ENCODE results near the gene IQCE.

Gene IQCE

GRCh38 chr7:2662273-2663120 lies 103.7 kb downstream of the IQCE start:
- Histone ChIP-seq H3F3A (ENCODE audit: control insufficient read depth, insufficient read depth) (no peaks in the 10 kb centered on the region), H3K4me3 (ENCODE audit: low read length) (no peak overlapping the region), H3K9me2 (replicated peaks; ENCODE audit: control insufficient read depth, low read length) (no peaks in the 10 kb centered on the region), H3K27me3 (ENCODE audit: control insufficient read depth, low read length) (peaks cover 8% of the 10 kb centered on the region), H3K27ac (ENCODE audit: low read depth, low read length) (no peak overlapping the region), H3K4me2 (ENCODE audit: low read length) (no peak overlapping the region), H3K36me3 (ENCODE audit: control insufficient read depth, low read length) (no peaks in the 10 kb centered on the region), H3K79me2 (ENCODE audit: control insufficient read depth, low read length) (no peaks in the 10 kb centered on the region), H3K9me3 (ENCODE audit: control insufficient read depth, insufficient read depth, low read length) (no peaks in the 10 kb centered on the region), H4K20me1 (ENCODE audit: control insufficient read depth, insufficient read depth, low read depth, low read length) (no peaks in the 10 kb centered on the region), H3K4me1 (ENCODE audit: control insufficient read depth, low read length) (no peaks in the 10 kb centered on the region)
- no peak for TF ChIP-seq CTCF (IDR thresholded peaks at IDR 0.05; ENCODE audit: low read depth, low read length, poor library complexity, severe bottlenecking)
- TF ChIP-seq EZH2phosphoT487 (IDR thresholded peaks at IDR 0.05; ENCODE audit: borderline replicate concordance, low read length), result no peak

DNA sequence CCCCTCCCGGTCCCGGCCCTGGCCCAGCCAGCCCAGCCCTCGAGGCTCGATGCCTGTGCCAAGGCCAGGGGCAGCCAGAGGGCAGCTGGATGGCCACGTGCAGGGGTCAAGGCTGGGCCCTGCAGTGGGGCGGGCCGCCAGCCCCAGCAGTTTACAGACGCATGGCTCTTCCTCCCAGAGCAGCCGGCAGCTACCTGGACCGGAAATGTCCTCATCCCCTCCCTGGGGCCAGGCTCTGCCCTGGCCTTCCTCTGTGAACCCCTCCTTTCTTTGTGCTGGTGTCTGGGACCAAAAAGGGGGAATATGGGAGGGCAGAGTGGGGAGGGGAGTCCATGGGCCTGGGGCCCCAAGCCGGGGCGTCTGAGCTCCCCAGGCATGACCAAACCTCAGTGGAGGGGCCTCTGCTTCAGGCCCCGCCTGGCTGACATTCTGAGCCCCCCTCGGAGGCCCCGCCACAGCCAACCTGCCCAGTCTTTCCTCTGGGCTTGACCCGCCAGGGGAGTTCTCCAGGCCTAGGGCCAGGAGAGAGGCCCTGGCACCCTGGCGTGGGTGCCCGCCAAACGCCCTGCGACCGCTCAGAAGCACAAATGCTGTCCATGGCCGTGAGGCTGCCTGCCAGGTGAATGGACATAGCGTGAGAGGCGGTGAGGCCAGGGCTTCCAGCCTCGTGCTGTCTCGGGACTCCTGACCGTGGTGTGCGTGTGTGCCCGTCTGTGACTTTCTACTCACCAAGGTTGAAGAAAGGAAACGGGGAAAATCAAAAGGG lies 104.5 kb downstream of the IQCE start:
- Histone ChIP-seq H3K4me3 (ENCODE audit: low read length) (no peak overlapping the region), H4K20me1 (ENCODE audit: control insufficient read depth, insufficient read depth, low read depth, low read length) (no peaks in the 10 kb centered on the region), H3K27me3 (ENCODE audit: control insufficient read depth, low read length) (peaks cover 13% of the 10 kb centered on the region), H3K9me3 (ENCODE audit: control insufficient read depth, insufficient read depth, low read length) (no peaks in the 10 kb centered on the region), H3K4me2 (ENCODE audit: low read length) (no peak overlapping the region), H3K79me2 (ENCODE audit: control insufficient read depth, low read length) (no peaks in the 10 kb centered on the region), H3K27ac (ENCODE audit: low read depth, low read length) (no peak overlapping the region), H3F3A (ENCODE audit: control insufficient read depth, insufficient read depth) (no peaks in the 10 kb centered on the region), H3K4me1 (ENCODE audit: control insufficient read depth, low read length) (no peaks in the 10 kb centered on the region), H3K9me2 (replicated peaks; ENCODE audit: control insufficient read depth, low read length) (no peaks in the 10 kb centered on the region), H3K36me3 (ENCODE audit: control insufficient read depth, low read length) (no peaks in the 10 kb centered on the region)
- TF ChIP-seq CTCF (IDR thresholded peaks at IDR 0.05; ENCODE audit: low read depth, low read length, poor library complexity, severe bottlenecking) (no peak), EZH2phosphoT487 (IDR thresholded peaks at IDR 0.05; ENCODE audit: borderline replicate concordance, low read length) (no peak)

GRCh38 chr7:2663960-2664359 lies 105.2 kb downstream of the IQCE start:
- Histone ChIP-seq H3F3A (ENCODE audit: control insufficient read depth, insufficient read depth) (no peaks in the 10 kb centered on the region), H3K27me3 (ENCODE audit: control insufficient read depth, low read length) (peaks cover 14% of the 10 kb centered on the region), H3K27ac (ENCODE audit: low read depth, low read length) (no peak overlapping the region), H3K4me2 (ENCODE audit: low read length) (no peak overlapping the region), H3K9me2 (replicated peaks; ENCODE audit: control insufficient read depth, low read length) (no peaks in the 10 kb centered on the region), H3K4me3 (ENCODE audit: low read length) (no peak overlapping the region), H3K79me2 (ENCODE audit: control insufficient read depth, low read length) (no peaks in the 10 kb centered on the region), H3K4me1 (ENCODE audit: control insufficient read depth, low read length) (no peaks in the 10 kb centered on the region), H3K9me3 (ENCODE audit: control insufficient read depth, insufficient read depth, low read length) (no peaks in the 10 kb centered on the region), H3K36me3 (ENCODE audit: control insufficient read depth, low read length) (no peaks in the 10 kb centered on the region), H4K20me1 (ENCODE audit: control insufficient read depth, insufficient read depth, low read depth, low read length) (no peaks in the 10 kb centered on the region)
- TF ChIP-seq EZH2phosphoT487 (IDR thresholded peaks at IDR 0.05; ENCODE audit: borderline replicate concordance, low read length), result no peak
- TF ChIP-seq CTCF (IDR thresholded peaks at IDR 0.05; ENCODE audit: low read depth, low read length, poor library complexity, severe bottlenecking), result no peak

All from DOHH2 (cell line).